Stomach (tissue), 4 donors: ENCODE results near the gene C1orf198.

Source experiments
- EP300 ChIP-seq: sonication (generic); formaldehyde crosslinking; IDR thresholded peaks from one replicate; pipeline ENCODE4 v1.6.1; 2017; ENCODE audit warnings: antibody characterized with exemption
- POLR2A ChIP-seq, 4 donors: fragments of 450-650 bp; IDR thresholded peaks; one replicate each; pipeline ENCODE4 v1.6.1; 2016; ENCODE audit warnings: antibody characterized with exemption in 4 of 4, control low read depth in 2 of 4, mild to moderate bottlenecking in 1 of 4, moderate library complexity in 1 of 4
- TF ChIP-seq, protein P1 (sequence below), 7 experiments: fragments of 450-650 bp in 4 of 7; fragments of 200-600 bp in 3 of 7; sonication (generic) in 3 of 7; IDR thresholded peaks; one replicate each; pipeline ENCODE4 v1.5.1; 2016 to 2019; ENCODE audit warnings: antibody characterized with exemption in 7 of 7, control low read depth in 2 of 7, mild to moderate bottlenecking in 1 of 7

DNA sequence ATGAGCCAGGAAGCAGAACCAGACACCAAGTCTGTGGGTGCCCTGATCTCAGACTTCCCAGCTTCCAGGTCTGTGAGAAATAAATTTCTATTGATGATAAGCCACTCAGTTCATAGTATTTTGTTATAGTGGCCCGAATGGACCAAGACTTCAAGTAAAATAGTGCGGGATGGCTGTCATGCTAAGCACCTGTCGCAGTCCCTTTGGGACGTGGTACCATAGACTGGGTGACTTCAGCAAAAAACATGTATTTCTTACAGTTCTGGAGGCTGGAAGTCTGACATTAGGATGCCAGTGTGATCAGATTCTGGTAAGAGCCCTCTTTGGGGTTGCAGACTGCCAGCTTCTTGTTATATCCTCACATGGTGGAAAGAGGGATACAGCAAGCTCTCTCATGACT lies 2.6 kb upstream of the C1orf198 start:
- TF ChIP-seq EP300, result no peak
- TF ChIP-seq, protein P1, sequence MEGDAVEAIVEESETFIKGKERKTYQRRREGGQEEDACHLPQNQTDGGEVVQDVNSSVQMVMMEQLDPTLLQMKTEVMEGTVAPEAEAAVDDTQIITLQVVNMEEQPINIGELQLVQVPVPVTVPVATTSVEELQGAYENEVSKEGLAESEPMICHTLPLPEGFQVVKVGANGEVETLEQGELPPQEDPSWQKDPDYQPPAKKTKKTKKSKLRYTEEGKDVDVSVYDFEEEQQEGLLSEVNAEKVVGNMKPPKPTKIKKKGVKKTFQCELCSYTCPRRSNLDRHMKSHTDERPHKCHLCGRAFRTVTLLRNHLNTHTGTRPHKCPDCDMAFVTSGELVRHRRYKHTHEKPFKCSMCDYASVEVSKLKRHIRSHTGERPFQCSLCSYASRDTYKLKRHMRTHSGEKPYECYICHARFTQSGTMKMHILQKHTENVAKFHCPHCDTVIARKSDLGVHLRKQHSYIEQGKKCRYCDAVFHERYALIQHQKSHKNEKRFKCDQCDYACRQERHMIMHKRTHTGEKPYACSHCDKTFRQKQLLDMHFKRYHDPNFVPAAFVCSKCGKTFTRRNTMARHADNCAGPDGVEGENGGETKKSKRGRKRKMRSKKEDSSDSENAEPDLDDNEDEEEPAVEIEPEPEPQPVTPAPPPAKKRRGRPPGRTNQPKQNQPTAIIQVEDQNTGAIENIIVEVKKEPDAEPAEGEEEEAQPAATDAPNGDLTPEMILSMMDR (IDR thresholded peaks at IDR 0.05), result no peak
- no peak for TF ChIP-seq POLR2A (IDR thresholded peaks at IDR 0.05)
